HG02884 (cell line): ENCODE data around the gene BTNL2.
A peak's percentile ranks its signal among the peaks of the same experiment; 100 is the strongest.
"Not testable (repeated sequence)": the region's sequence is repeated elsewhere in the genome, so short reads cannot be mapped to it uniquely, and the experiment has no call there.

ENCODE experiments used
- ATAC-seq: cut with Tn5 transposase; IDR thresholded peaks from one replicate; pipeline ENCODE4 v1.9.1; 2021; ENCODE audit warnings: mild to moderate bottlenecking, moderate library complexity; ENCODE audit not compliant: unreplicated experiment

BTNL2 gene, protein sequence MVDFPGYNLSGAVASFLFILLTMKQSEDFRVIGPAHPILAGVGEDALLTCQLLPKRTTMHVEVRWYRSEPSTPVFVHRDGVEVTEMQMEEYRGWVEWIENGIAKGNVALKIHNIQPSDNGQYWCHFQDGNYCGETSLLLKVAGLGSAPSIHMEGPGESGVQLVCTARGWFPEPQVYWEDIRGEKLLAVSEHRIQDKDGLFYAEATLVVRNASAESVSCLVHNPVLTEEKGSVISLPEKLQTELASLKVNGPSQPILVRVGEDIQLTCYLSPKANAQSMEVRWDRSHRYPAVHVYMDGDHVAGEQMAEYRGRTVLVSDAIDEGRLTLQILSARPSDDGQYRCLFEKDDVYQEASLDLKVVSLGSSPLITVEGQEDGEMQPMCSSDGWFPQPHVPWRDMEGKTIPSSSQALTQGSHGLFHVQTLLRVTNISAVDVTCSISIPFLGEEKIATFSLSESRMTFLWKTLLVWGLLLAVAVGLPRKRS

GRCh38 chr6:32406857-32407256 lies at the start of gene BTNL2:
TSS of gene BTNL2 (minus strand) at chr6:32407181. CDS start at chr6:32407123, 58 bp downstream.
- no peak for ATAC-seq

DNA sequence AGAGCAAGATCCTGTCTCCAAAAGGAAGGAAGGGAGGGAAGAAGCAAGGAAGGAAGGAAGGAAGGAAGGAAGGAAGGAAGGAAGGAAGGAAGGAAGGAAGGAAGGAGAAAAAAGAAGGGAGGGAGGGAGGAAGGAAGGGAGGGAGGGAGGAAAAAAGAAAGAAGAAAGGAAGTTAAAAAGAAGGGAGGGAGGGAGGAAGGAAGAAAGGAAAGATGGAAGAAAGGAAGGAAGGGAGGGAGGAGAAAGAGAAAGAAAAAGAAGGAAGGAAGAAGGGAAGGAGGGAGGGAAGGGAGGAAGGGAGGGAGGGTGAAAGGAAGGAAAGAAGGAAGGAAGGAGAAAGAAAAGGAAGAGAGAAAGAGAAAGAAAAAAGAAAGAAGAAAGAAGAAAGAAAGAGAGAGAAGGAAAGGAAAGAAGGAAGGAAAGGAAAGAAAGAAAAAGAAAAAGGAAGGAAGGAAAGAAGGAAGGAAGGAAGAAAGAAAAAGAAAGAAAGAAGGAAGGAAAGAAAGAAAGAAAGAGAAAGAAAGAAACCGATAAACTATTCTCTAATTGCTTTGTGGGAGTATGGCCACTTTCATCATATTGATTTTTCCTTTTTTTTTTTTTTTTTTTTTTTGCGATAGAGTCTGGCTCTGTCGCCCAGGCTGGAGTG lies 42.2 kb upstream of the BTNL2 start:
- ATAC-seq, result no peak

GRCh38 chr6:32447932-32448331 lies 41.0 kb upstream of the BTNL2 start:
- ATAC-seq, result no peak

DNA sequence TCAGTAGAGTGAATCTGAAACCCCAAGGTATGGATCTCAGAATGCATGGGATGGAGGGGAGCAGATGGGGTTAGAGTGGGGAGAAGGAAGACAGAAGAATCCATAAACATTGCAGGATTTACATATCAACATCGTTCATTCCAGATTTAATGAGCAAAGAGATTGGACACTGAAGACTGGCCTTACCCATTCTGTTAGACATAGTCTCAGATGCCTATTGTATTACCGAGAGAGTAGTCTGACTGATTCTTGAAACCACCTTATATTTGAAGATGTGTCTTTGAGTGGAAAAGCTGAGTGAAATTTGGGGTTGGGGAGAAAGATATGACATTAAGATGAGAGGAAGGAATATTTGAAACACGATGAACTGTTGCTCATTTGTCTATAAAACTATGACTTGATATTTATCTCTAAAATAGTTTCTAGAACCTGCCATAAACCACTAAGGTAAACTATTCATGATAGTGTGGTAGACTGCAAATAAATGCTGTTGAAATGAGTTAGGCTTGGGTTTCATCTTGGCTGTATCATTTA lies 38.4 kb upstream of the BTNL2 start:
- ATAC-seq, result no peak

- no peak for ATAC-seq
These were observed 37.5 kb upstream of the BTNL2 start for GRCh38 chr6:32444433-32444832.

DNA sequence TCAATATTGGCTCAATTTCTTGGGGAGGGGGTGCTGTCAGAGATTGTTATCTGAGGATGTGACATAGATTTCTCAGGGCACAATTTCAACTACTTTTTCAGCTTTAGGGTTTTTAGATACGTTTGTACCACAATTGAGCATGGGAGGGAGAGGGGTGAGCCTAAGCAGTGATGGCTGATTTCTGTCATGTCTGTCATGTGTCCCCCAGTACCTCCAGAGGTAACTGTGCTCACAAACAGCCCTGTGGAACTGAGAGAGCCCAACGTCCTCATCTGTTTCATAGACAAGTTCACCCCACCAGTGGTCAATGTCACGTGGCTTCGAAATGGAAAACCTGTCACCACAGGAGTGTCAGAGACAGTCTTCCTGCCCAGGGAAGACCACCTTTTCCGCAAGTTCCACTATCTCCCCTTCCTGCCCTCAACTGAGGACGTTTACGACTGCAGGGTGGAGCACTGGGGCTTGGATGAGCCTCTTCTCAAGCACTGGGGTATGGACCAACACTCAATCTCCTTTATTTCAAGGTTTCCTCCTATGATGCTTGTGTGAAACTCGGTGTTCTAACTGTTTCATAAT lies 36.1 kb upstream of the BTNL2 start:
- ATAC-seq, result no peak

DNA sequence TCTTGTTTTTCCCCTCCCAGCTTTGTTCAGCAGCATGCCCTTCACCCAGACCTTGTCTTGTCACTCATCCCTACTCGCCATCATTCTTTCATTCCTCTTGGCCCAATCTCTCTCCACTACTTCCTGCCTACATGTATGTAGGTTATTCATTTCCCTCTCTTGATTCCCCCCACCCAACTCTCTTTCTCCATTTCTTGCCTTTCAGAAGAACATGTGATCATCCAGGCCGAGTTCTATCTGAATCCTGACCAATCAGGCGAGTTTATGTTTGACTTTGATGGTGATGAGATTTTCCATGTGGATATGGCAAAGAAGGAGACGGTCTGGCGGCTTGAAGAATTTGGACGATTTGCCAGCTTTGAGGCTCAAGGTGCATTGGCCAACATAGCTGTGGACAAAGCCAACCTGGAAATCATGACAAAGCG lies 35.3 kb upstream of the BTNL2 start:
- ATAC-seq, result no peak

DNA sequence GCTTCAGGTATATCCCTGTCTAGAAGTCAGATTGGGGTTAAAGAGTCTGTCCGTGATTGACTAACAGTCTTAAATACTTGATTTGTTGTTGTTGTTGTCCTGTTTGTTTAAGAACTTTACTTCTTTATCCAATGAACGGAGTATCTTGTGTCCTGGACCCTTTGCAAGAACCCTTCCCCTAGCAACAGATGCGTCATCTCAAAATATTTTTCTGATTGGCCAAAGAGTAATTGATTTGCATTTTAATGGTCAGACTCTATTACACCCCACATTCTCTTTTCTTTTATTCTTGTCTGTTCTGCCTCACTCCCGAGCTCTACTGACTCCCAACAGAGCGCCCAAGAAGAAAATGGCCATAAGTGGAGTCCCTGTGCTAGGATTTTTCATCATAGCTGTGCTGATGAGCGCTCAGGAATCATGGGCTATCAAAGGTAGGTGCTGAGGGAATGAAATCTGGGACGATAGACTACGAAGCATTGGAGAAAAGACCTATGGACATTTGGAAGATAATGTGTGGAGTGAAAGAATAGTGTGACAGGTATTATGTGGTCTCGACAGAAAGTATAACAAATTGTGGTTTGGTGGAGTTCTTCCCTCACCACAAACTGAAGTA lies 32.7 kb upstream of the BTNL2 start, which contains the start of gene HLA-DRA:
Gene HLA-DRA, plus strand, starts transcription at position 286 of the 613 bp plus-strand sequence. Its CDS starts 64 bp downstream, at position 350.
- peak; percentile 65 for ATAC-seq

- ATAC-seq, result no peak
These were observed 32.2 kb upstream of the BTNL2 start for GRCh38 chr6:32439139-32439538.

GRCh38 chr6:32436995-32437836 lies 30.2 kb upstream of the BTNL2 start:
- peak; percentile 47 for ATAC-seq

DNA sequence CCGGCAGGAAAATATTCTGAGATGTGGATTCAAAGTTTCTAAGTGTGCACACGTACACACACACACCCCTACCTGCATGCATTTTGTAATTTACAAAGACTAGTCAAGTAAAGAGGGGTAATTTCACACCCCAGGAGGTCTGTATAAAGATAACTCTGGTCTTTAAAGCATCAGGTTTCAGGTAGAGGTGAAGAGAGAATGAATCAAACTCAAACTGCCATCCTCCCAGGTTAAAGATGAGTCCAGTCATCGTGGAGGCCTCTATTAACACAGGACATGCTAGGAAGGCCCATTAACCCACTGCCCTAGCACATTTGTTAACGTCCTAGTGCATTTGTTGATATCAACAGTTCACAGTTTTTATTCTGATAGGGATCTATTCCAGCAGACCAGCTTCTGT lies 29.2 kb upstream of the BTNL2 start:
- ATAC-seq, result no peak

DNA sequence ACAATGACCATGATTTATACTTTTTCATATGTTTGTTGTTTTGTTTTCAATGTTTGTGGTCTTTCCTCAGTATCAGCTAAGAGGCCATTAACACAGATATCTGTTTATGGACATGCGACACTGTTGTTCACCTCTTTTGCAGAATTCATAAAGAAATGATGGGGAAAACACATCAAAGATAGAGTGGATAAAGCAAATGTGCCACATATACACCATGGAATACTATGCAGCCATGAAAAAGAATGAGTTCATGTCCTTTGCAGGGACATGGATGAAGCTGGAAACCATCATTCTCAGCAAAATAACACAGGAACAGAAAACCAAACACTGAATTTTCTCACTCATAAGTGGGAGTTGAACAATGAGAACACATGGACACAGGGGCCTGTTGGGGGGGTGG lies 27.0 kb upstream of the BTNL2 start:
- not testable (repeated sequence) for ATAC-seq

- ATAC-seq, result no peak
These were observed 25.1 kb upstream of the BTNL2 start for GRCh38 chr6:32432050-32432450.

DNA sequence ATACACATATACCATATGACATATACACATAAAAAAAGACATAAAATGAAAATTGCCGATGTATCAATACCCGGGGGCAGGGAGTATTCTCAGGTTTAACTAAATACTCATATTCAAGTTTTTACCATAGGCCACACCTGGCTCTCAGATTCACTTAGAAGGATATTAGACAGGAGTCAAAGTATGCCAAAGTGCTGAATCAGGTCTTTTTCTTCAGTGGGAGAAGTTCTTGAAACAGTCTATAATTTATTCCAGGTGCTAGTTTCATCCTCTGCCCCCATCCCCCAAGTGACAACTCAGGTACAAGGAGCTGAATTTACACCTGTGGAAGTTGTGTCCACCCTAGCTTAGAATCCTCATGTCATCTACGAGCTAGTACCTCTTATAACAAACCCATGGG lies 24.2 kb upstream of the BTNL2 start:
- ATAC-seq, result no peak

- ATAC-seq, result no peak
These were observed 23.2 kb upstream of the BTNL2 start for GRCh38 chr6:32430179-32430578.

DNA sequence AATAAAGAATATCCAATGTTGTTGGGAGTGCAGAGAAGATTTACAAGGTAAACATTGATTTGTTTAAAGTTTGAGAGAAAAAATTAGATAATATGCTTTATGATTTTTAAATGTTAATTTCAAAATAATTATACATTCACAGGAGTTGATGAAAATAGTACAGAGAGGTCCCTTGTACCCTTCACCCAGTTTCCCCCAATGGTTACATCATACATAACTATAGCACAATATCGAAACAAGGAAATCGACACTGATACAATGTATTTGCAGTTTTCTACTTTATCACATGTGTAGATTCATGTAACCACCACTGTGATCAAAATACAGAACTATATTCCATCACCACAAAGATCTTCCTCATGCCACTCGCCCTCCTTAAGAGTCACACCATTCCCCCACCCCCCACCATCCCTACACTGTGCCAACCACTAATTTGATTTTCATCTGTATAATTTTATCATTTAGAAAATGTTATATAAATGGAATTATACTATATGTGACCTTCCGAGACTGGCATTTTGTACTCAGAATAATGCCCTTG lies 21.0 kb upstream of the BTNL2 start:
- ATAC-seq, result no peak

DNA sequence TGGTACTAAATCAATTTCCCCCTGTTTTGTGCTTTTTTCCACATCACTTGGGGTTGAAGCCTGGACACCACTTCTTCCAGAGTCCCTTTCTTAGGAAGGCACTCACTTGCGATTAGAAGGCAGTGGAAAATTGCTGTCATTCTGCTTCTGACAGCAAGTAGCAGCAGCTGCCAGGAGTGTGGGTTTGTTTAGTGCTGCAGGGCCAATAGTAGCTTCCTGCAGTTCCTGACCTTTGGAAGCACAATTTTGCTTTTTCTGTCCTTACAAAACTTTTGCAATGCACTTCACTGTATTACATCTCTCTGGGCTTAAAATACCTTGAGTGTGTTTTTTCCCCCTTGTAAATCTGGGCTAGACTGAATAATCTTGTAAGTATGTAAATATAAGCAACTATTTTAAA lies 20.2 kb upstream of the BTNL2 start:
- ATAC-seq, result no peak

GRCh38 chr6:32426338-32426737 lies 19.4 kb upstream of the BTNL2 start:
- no peak for ATAC-seq

- no peak for ATAC-seq
These were observed 17.8 kb upstream of the BTNL2 start for GRCh38 chr6:32424589-32425300.
